ENCODE measurements around the gene GTF2A1L.

The GTF2A1L gene

DNA sequence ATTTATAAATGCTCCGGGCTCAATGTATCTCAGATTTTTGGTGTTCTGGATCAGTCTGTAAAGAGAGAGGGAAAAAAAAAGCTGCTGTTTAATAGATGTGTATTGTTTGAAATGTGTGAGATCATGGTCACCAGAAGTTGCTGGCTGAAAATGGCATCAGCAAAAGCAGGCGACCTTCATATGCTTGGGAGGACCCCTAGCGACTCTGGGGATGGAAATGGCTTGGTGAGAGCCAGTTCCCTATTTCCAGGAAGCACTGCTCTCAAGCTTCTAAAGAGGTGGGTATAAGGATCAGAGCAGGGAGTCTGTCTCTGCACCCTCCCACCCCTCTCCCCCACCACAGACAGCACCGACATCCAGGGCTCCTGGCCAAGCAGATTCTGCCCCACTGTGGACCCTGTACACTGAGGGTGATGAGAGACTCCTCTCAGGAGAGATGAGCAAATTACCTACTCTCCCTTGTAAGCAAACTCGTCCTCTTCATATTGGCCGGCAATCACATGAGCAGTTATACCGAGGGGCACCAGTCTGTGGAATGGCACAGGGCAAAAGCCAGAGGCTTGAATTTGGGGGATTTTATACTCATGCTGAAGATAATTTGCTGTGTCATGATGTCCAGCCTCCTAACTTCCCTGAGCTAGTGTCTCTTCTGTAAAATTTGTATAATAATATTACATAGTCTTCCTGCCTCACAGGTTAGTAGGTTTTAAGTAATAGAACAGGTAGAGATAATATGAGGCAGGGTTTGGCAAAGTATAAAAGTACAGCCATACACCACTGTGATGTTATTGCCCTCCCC is 108.2 kb downstream of the GTF2A1L start:
- TF ChIP-seq ZNF274 (IDR thresholded peaks at IDR 0.05; ENCODE audit: low read depth, low read length) = no peak
- H3K4me3 ChIP-seq (ENCODE audit: low read length) = no peak overlapping the region

DNA sequence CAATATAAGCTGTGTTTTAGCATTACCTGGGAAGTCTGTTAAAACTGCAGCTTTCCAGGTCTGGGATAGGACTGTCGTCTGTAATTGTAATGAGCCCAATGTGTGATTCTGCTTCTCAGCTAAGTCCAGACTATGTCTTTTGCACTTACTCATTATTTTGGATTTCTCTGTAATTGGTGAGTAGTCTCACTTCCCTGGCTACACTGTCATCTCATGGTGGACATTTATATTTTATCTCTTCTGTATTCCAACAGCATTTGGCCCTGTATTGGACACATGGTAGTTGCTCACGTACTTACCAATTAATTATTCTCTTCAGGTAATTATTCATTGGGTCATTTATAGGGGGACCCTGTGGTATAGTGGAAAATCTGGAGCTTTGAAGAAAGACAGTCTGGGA is 109.9 kb downstream of the GTF2A1L start:
- no peak overlapping the region for H3K4me3 ChIP-seq (ENCODE audit: low read length)
- no peak for TF ChIP-seq ZNF274 (IDR thresholded peaks at IDR 0.05; ENCODE audit: low read depth, low read length)

DNA sequence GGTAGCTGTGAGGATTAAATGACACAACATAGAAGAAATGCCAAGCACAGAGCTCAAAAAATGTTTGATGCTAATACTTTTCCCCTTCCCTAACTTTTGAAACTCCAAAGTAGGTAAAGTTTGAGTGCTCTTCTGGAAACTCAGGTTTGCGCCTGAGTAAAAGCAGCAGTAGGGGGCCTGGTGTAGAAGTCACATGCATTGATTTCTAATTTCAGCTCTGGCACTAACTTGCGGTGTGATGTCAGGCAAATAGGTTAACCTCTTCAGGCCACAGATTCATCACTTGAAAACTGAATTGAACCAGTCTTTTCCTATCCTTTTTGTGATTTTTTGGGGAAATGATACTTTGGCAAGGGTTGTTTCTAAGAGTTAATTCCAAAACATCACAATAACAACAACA is 110.6 kb downstream of the GTF2A1L start:
- TF ChIP-seq ZNF274 (IDR thresholded peaks at IDR 0.05; ENCODE audit: low read depth, low read length) = no peak
- H3K4me3 ChIP-seq (ENCODE audit: low read length) = no peak overlapping the region

DNA sequence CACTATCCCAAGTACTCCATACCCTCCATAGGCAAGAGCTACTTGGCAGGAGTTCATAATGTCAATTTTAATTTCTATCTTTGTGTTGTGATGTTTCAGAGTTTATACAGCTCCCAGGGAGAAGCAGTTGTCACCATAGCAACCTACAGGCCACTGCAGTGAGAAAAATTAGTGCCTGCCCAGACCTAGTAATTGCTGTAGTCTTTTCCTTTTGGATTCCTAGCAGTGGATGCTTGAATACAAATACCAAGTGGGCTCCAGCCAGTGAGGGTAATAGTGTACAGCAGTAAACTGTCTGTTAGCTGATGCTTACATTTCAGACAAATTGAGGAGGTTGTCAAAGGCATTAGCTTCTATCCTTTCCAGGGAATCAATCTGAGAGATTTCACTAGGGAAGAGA is 111.2 kb downstream of the GTF2A1L start:
- no peak overlapping the region for H3K4me3 ChIP-seq (ENCODE audit: low read length)
- TF ChIP-seq ZNF274 (IDR thresholded peaks at IDR 0.05; ENCODE audit: low read depth, low read length) = no peak
